Kidney (tissue), 14 donors: ENCODE data around the gene PBX2. TPM values are rescaled to one million over a fixed set of nuclear protein-coding genes. Genes with fewer than 3 reads are reported as not detected.

ENCODE experiments used
- DNase-seq, 5 donors: peaks; one replicate each; pipeline ENCODE4 v3.0.0-alpha.2; 2013 to 2020
- FAIRE-seq: peaks from 2 replicates; lab custom pipeline; 2012; peaks lifted over from hg19 to GRCh38; lab: Jason Lieb, UNC
- H3K27ac ChIP-seq, 2 donors: one replicate each; pipeline ENCODE4 v1.7.0; 2013; ENCODE audit warnings: low read depth in 2 of 2, low read length in 2 of 2, inconsistent platforms in 1 of 2
- H3K27me3 ChIP-seq: one replicate; pipeline ENCODE4 v1.7.1; 2013; ENCODE audit warnings: low read length, inconsistent platforms; ENCODE audit not compliant: control insufficient read depth, insufficient read depth
- H3K36me3 ChIP-seq, 3 donors: one replicate each; pipeline versions ENCODE4 v1.7.0 to v1.7.1; 2013; ENCODE audit warnings: low read length in 3 of 3, control low read depth in 1 of 3, inconsistent platforms in 1 of 3; ENCODE audit not compliant: insufficient read depth in 3 of 3, control insufficient read depth in 2 of 3
- H3K4me1 ChIP-seq, 3 donors: one replicate each; pipeline versions ENCODE4 v1.7.0 to v1.7.1; 2013; ENCODE audit warnings: low read length in 3 of 3, inconsistent platforms in 1 of 3, low read depth in 1 of 3; ENCODE audit not compliant: control insufficient read depth in 2 of 3, insufficient read depth in 2 of 3
- H3K4me3 ChIP-seq, 3 donors: one replicate each; pipeline versions ENCODE4 v1.7.0 to v1.8.1; 2013; ENCODE audit warnings: low read length in 3 of 3, control low read depth in 1 of 3, inconsistent platforms in 1 of 3
- H3K9ac ChIP-seq, 3 donors: one replicate each; pipeline versions ENCODE4 v1.7.0 to v1.7.1; 2013; ENCODE audit warnings: low read length in 3 of 3, control low read depth in 1 of 3, inconsistent platforms in 1 of 3
- H3K9me3 ChIP-seq, 3 donors: one replicate each; pipeline versions ENCODE4 v1.7.0 to v1.7.1; 2013; ENCODE audit warnings: low read length in 3 of 3, control low read depth in 1 of 3, inconsistent platforms in 1 of 3; ENCODE audit not compliant: control insufficient read depth in 2 of 3, insufficient read depth in 1 of 3
- intact Hi-C: fragments of 100-400 bp; cut with DNase I; formaldehyde crosslinking; loops from one replicate; pipeline ENCODE4 v1.11.1; 2022
- microRNA-seq: library from miRNA; unstranded; fragments of <30 nt; microRNA quantifications from one replicate; pipeline ENCODE4 v1.2.0, GENCODE V29; 2020
- polyA plus RNA-seq: library from polyadenylated mRNA; stranded (reverse); fragments of 350-450 nt; fragmentation: Illumina TruSeq; extraction: RNeasy Lipid Tissue Mini Kit (QIAGEN cat#74804); gene quantifications from one replicate; pipeline ENCODE4 v1.2.3, GENCODE V29; 2014; ENCODE audit warnings: low read depth, low replicate concordance; ENCODE audit not compliant: insufficient read depth
- total RNA-seq: library from RNA; stranded (reverse); fragmentation: NEBNext Ultra II Directional; extraction: Animal tissue kit (Norgen Biotek cat#: 25700); gene quantifications from one replicate; pipeline ENCODE4 v1.2.1, GENCODE V29; 2021
- TF ChIP-seq, protein P1 (sequence below): IDR thresholded peaks from 3 replicates; pipeline ENCODE4 v1.5.1; 2012; ENCODE audit warnings: mild to moderate bottlenecking, moderate library complexity, borderline replicate concordance; ENCODE audit not compliant: insufficient read depth; ENCODE audit errors: extremely low read depth
- donor health status: control.
- donor health status: control.
- donor health status: control.
- donor health status: control.
- donor health status: control.
- donor health status: DM: yes; HTN: yes; CAD: no.
- donor health status: Normal renal cell carcinoma (clear cell type).

Gene PBX2
- total and polyA plus RNA-seq, 2 donors from 2014 or later: 34.6 to 87.3 TPM

DNA sequence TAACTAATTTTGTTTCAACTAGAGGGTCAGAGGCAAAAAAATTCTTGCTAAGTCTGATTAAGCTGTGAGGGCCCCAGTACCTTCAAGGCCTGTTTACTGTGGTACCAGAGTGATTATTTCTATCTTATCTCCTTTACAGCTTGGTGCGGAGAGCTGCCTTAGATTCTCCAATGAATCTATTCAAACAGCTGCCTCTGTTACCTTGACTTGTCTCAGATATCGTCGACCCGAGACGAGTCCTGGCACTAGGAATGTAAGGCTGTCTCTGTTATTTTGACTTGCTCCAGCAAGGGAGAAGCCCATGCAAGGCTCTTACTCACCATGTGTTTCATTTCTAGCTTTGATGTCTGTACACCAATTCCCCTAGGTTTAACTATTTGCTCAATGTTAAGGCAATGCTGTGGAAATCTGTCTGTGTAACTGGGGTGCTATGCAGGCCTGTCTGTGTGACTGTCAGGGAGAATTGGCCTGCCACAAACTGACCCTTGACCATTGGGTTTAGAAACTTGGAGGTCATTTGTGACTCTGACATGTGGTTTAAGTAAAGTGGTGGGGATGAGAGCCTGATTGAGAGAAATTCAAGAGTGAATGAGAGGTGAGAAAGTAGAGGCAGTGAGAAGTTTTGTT, 49.5 kb downstream of the PBX2 start:
- FAIRE-seq: no peak
- H3K36me3 ChIP-seq: no peaks in the 10 kb centered on the region

DNA sequence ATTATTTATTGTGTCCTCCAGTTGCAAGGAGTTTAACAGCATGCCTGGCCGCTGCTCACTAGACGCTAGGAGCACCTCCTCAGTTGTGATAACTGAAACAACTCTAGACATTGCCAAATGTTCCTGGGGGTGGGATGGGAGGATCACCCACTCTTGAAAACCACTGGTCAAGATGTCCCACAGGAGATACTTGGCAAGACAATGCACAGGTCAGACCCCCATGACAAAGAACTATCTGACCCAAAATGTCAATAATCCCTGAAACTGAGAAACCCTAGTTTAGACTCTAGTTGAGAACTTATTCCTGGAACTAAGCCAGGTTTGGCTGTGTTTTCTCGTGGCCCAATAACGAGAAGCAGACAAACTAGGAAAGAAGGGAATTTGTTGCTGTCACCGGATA, 50.4 kb downstream of the PBX2 start:
- intact Hi-C loops: no loop called here
- TF ChIP-seq, protein P1, sequence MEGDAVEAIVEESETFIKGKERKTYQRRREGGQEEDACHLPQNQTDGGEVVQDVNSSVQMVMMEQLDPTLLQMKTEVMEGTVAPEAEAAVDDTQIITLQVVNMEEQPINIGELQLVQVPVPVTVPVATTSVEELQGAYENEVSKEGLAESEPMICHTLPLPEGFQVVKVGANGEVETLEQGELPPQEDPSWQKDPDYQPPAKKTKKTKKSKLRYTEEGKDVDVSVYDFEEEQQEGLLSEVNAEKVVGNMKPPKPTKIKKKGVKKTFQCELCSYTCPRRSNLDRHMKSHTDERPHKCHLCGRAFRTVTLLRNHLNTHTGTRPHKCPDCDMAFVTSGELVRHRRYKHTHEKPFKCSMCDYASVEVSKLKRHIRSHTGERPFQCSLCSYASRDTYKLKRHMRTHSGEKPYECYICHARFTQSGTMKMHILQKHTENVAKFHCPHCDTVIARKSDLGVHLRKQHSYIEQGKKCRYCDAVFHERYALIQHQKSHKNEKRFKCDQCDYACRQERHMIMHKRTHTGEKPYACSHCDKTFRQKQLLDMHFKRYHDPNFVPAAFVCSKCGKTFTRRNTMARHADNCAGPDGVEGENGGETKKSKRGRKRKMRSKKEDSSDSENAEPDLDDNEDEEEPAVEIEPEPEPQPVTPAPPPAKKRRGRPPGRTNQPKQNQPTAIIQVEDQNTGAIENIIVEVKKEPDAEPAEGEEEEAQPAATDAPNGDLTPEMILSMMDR: no peak
- FAIRE-seq: no peak

More for the DNA sequence above, 49.5 kb downstream of the PBX2 start:
- Histone ChIP-seq H3K9me3 (no peaks in the 10 kb centered on the region), H3K4me1 (no peaks in the 10 kb centered on the region), H3K27ac (no peak overlapping the region), H3K27me3 (no peaks in the 10 kb centered on the region), H3K9ac (no peak overlapping the region), H3K4me3 (no peak overlapping the region)
- intact Hi-C loops: no loop called here
- TF ChIP-seq, protein P1: no peak
- DNase-seq: no peak

DNA sequence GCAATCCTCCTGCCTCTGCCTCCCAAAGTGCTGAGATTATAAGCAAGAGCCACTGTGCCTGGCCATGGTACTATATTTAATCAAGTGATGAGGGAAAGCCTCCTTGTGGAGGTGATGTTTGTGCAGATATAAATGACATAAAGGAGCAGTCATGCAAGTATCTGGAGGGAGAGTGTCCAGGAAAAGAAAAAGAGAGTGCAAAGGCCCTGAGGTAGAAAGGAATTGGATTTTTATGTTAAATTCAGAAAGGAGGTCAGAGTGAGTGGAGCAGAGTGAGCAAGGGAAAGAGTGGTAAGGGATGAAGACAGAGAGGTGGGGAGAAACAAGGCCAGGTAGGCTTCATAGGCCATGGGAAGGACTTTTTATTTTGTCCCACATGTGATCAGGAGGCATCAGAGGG, 52.5 kb downstream of the PBX2 start:
- DNase-seq: no peak
- FAIRE-seq: no peak
- Histone ChIP-seq H3K4me1 (no peaks in the 10 kb centered on the region), H3K27me3 (no peaks in the 10 kb centered on the region), H3K4me3 (no peak overlapping the region), H3K9ac (no peak overlapping the region), H3K9me3 (no peaks in the 10 kb centered on the region), H3K27ac (no peak overlapping the region), H3K36me3 (no peaks in the 10 kb centered on the region)
- TF ChIP-seq, protein P1: no peak
- intact Hi-C loops: no loop called here

More for the DNA sequence above, 50.4 kb downstream of the PBX2 start:
- Histone ChIP-seq H3K9ac (no peak overlapping the region), H3K27me3 (no peaks in the 10 kb centered on the region), H3K36me3 (no peaks in the 10 kb centered on the region), H3K27ac (no peak overlapping the region), H3K4me3 (no peak overlapping the region), H3K9me3 (no peaks in the 10 kb centered on the region), H3K4me1 (no peaks in the 10 kb centered on the region)
- no peak for DNase-seq

Small RNA genes lying within 50 kb of the gene (microRNA-seq; reads per million reads assigned to microRNA genes)
- gene MIR6721 (not detected), gene MIR6833 (not detected)

Other genes with a start within 250 kb of the PBX2 start
- gene CFB, start 244.1 kb downstream of the PBX2 start, total RNA-seq: 200 TPM
- 154 TPM for gene CFB, start 244.1 kb downstream of the PBX2 start, polyA plus RNA-seq
- 62.0 TPM for gene NELFE, start 231.2 kb downstream of the PBX2 start, total RNA-seq
- gene NELFE, start 231.2 kb downstream of the PBX2 start, polyA plus RNA-seq: 83.0 TPM
- 67.8 TPM for gene SKIC2, start 231.0 kb downstream of the PBX2 start, total RNA-seq
- gene SKIC2, start 231.0 kb downstream of the PBX2 start, polyA plus RNA-seq: 55.0 TPM
- gene DXO, start 218.1 kb downstream of the PBX2 start, total RNA-seq: 21.3 TPM
- 26.0 TPM for gene DXO, start 218.1 kb downstream of the PBX2 start, polyA plus RNA-seq
- 250 TPM for gene C4A, start 208.1 kb downstream of the PBX2 start, total RNA-seq
- 521 TPM for gene C4A, start 208.1 kb downstream of the PBX2 start, polyA plus RNA-seq
- gene C4B, start 175.4 kb downstream of the PBX2 start, total RNA-seq: 596 TPM
- 578 TPM for gene C4B, start 175.4 kb downstream of the PBX2 start, polyA plus RNA-seq
- gene CYP21A2, start 151.8 kb downstream of the PBX2 start, total RNA-seq: 3.2 TPM
- 8.2 TPM for gene CYP21A2, start 151.8 kb downstream of the PBX2 start, polyA plus RNA-seq
- gene TNXB, start 80.9 kb downstream of the PBX2 start, total RNA-seq: 88.2 TPM
- gene TNXB, start 80.9 kb downstream of the PBX2 start, polyA plus RNA-seq: 13.3 TPM
- 104 TPM for gene ATF6B, start 62.0 kb downstream of the PBX2 start, total RNA-seq
- 40.3 TPM for gene ATF6B, start 62.0 kb downstream of the PBX2 start, polyA plus RNA-seq
- gene FKBPL, start 59.9 kb downstream of the PBX2 start, total RNA-seq: 4.8 TPM
- gene FKBPL, start 59.9 kb downstream of the PBX2 start, polyA plus RNA-seq: 5.7 TPM
- 2.4 TPM for gene PRRT1, start 38.3 kb downstream of the PBX2 start, total RNA-seq
- gene PRRT1, start 38.3 kb downstream of the PBX2 start, polyA plus RNA-seq: 4.0 TPM
- gene PPT2, start 36.1 kb downstream of the PBX2 start, total RNA-seq: 23.0 TPM
- 20.3 TPM for gene PPT2, start 36.1 kb downstream of the PBX2 start, polyA plus RNA-seq
- gene EGFL8, start 25.6 kb downstream of the PBX2 start, total RNA-seq: 18.3 TPM
- gene EGFL8, start 25.6 kb downstream of the PBX2 start, polyA plus RNA-seq: 15.0 TPM
- gene AGPAT1, start 14.1 kb downstream of the PBX2 start, total RNA-seq: 58.9 TPM
- 87.1 TPM for gene AGPAT1, start 14.1 kb downstream of the PBX2 start, polyA plus RNA-seq
- gene RNF5, start 11.8 kb downstream of the PBX2 start, total RNA-seq: 74.1 TPM
- 208 TPM for gene RNF5, start 11.8 kb downstream of the PBX2 start, polyA plus RNA-seq
- 13.0 TPM for gene AGER, start 5.9 kb downstream of the PBX2 start, total RNA-seq
- 7.1 TPM for gene AGER, start 5.9 kb downstream of the PBX2 start, polyA plus RNA-seq
- gene GPSM3, start 2.4 kb upstream of the PBX2 start, total RNA-seq: 28.1 TPM
- gene GPSM3, start 2.4 kb upstream of the PBX2 start, polyA plus RNA-seq: 6.2 TPM
- gene NOTCH4, start 33.9 kb upstream of the PBX2 start, total RNA-seq: 30.5 TPM
- 22.5 TPM for gene NOTCH4, start 33.9 kb upstream of the PBX2 start, polyA plus RNA-seq
- gene TSBP1, start 181.7 kb upstream of the PBX2 start, total RNA-seq: not detected
- gene TSBP1, start 181.7 kb upstream of the PBX2 start, polyA plus RNA-seq: not detected
- not detected for gene BTNL2, start 217.0 kb upstream of the PBX2 start, total RNA-seq
- not detected for gene BTNL2, start 217.0 kb upstream of the PBX2 start, polyA plus RNA-seq
- gene HLA-DRA, start 249.7 kb upstream of the PBX2 start, total RNA-seq: 607 TPM
- 489 TPM for gene HLA-DRA, start 249.7 kb upstream of the PBX2 start, polyA plus RNA-seq